HCT116 (cell line): ENCODE measurements around the gene STH.
"Not testable (repeated sequence)": the region's sequence is repeated elsewhere in the genome, so short reads cannot be mapped to it uniquely, and the experiment has no call there.

Experiments used
- POLR2A ChIP-seq: IDR thresholded peaks from 2 replicates; pipeline ENCODE4 v1.7.0; 2011; ENCODE audit warnings: borderline replicate concordance; ENCODE audit not compliant: insufficient read depth, insufficient read length; ENCODE audit errors: extremely low read depth
- SIN3A ChIP-seq: IDR thresholded peaks from 2 replicates; pipeline ENCODE4 v1.6.1; 2012; ENCODE audit warnings: low read depth
- ZFX ChIP-seq: fragments of 450-650 bp; IDR thresholded peaks from 2 replicates; pipeline ENCODE4 v1.6.1; 2017
- TF ChIP-seq, protein P1 (sequence below), 3 experiments: fragments of 200-600 bp in 1 of 3; sonication (generic) in 1 of 3; IDR thresholded peaks in 2 of 3; conservative IDR thresholded peaks in 1 of 3; 2 replicates each; pipeline ENCODE4 v1.5.1; 2012 to 2017; ENCODE audit warnings: low read depth in 2 of 3, low read length in 2 of 3, antibody characterized with exemption in 1 of 3, borderline replicate concordance in 1 of 3, control low read depth in 1 of 3, mild to moderate bottlenecking in 1 of 3, mixed read lengths in 1 of 3, mixed run types in 1 of 3, moderate library complexity in 1 of 3; ENCODE audit not compliant: insufficient read depth in 1 of 3

DNA sequence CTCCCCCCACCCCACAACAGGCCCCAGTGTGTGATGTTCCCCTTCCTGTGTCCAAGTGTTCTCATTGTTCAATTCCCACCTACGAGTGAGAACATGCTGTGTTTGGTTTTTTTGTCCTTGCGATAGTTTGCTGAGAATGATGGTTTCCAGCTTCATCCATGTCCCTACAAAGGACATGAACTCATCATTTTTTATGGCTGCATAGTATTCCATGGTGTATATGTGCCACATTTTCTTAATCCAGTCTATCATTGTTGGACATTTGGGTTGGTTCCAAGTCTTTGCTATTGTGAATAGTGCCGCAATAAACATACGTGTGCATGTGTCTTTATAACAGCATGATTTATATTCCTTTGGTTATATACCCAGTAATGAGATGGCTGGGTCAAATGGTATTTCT lies 42.3 kb upstream of the STH start:
- TF ChIP-seq, protein P1, sequence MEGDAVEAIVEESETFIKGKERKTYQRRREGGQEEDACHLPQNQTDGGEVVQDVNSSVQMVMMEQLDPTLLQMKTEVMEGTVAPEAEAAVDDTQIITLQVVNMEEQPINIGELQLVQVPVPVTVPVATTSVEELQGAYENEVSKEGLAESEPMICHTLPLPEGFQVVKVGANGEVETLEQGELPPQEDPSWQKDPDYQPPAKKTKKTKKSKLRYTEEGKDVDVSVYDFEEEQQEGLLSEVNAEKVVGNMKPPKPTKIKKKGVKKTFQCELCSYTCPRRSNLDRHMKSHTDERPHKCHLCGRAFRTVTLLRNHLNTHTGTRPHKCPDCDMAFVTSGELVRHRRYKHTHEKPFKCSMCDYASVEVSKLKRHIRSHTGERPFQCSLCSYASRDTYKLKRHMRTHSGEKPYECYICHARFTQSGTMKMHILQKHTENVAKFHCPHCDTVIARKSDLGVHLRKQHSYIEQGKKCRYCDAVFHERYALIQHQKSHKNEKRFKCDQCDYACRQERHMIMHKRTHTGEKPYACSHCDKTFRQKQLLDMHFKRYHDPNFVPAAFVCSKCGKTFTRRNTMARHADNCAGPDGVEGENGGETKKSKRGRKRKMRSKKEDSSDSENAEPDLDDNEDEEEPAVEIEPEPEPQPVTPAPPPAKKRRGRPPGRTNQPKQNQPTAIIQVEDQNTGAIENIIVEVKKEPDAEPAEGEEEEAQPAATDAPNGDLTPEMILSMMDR (IDR thresholded peaks at IDR 0.05 in 2 of 3, conservative IDR thresholded peaks at IDR 0.05 in 1 of 3; ENCODE audit: borderline replicate concordance in 1 of 3, insufficient read depth in 1 of 3, low read depth in 2 of 3, low read length in 2 of 3): not testable (repeated sequence)
- TF ChIP-seq SIN3A, ZFX, POLR2A: not testable (repeated sequence)
